BJ (cell line): ENCODE measurements around the gene PRAF2. TPM values are rescaled to one million over a fixed set of nuclear protein-coding genes. Genes with fewer than 3 reads are reported as not detected.
A peak's percentile ranks its signal among the peaks of the same experiment; 100 is the strongest.

ENCODE experiments used
- CTCF ChIA-PET: fragments of 350-600 bp; formaldehyde crosslinking; extraction: SDS; loops from one replicate; lab custom pipeline; 2021; ENCODE audit warnings: antibody characterized with exemption, inconsistent platforms; lab: Yijun Ruan, JAX
- POLR2A ChIA-PET: fragments of 300-600 bp; sonication (Branson Sonifier 250); formaldehyde crosslinking; extraction: SDS; loops from one replicate; lab custom pipeline; 2021; ENCODE audit warnings: antibody characterized with exemption; lab: Charles Lee
- DNase-seq: peaks from one replicate; pipeline ENCODE4 v3.0.0-alpha.2; 2011; ENCODE audit warnings: low read depth
- H3K27me3 ChIP-seq: 2 replicates; pipeline ENCODE4 v1.6.0; 2011; ENCODE audit warnings: low read length; ENCODE audit not compliant: control insufficient read depth, insufficient read depth
- H3K36me3 ChIP-seq: 2 replicates; pipeline ENCODE4 v1.5.1; 2011; ENCODE audit warnings: low read length; ENCODE audit not compliant: control insufficient read depth, insufficient read depth
- H3K4me3 ChIP-seq: 2 replicates; pipeline ENCODE4 v1.5.1; 2011; ENCODE audit warnings: low read depth, mild to moderate bottlenecking, control low read depth, low read length
- polyA plus RNA-seq: library from polyadenylated mRNA; depleted of rRNA; stranded (reverse); fragments of >200 nt; gene quantifications from 2 replicates; pipeline ENCODE4 v1.2.3, GENCODE V29; 2011
- TF ChIP-seq, protein P1 (sequence below): IDR thresholded peaks from 2 replicates; pipeline ENCODE4 v1.5.1; 2011; ENCODE audit warnings: low read depth, mild to moderate bottlenecking, control low read depth, inconsistent platforms, low read length, moderate library complexity; ENCODE audit not compliant: insufficient read depth

The PRAF2 gene
- polyA plus RNA-seq, 1 experiment, result 48.8 TPM

DNA sequence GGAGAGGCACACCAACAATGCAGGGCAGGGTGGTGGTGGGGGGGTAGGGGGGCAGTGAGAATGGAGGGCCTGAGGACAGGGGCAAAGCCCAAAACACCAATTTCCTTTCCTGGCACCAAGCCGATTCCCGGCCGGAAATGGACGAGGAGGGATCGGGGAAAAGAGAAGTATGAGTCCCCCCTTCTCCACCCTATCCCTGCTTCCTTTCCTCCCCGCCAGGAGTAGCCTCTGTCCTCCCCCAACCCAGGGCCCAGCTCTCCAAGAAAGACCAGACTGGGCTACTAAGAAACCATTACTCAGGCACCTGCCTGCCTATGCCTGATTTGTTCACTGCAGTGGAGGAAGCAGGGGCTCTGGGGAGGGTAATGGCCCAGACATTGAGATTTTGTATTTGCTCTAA, 14.6 kb downstream of the PRAF2 start:
- POLR2A ChIA-PET, result no interaction called here
- Histone ChIP-seq H3K27me3 (no peaks in the 10 kb centered on the region), H3K36me3 (no peaks in the 10 kb centered on the region), H3K4me3 (no peak overlapping the region)
- DNase-seq, result no peak
- TF ChIP-seq, protein P1, sequence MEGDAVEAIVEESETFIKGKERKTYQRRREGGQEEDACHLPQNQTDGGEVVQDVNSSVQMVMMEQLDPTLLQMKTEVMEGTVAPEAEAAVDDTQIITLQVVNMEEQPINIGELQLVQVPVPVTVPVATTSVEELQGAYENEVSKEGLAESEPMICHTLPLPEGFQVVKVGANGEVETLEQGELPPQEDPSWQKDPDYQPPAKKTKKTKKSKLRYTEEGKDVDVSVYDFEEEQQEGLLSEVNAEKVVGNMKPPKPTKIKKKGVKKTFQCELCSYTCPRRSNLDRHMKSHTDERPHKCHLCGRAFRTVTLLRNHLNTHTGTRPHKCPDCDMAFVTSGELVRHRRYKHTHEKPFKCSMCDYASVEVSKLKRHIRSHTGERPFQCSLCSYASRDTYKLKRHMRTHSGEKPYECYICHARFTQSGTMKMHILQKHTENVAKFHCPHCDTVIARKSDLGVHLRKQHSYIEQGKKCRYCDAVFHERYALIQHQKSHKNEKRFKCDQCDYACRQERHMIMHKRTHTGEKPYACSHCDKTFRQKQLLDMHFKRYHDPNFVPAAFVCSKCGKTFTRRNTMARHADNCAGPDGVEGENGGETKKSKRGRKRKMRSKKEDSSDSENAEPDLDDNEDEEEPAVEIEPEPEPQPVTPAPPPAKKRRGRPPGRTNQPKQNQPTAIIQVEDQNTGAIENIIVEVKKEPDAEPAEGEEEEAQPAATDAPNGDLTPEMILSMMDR, result no peak
- CTCF ChIA-PET, result no interaction called here

DNA sequence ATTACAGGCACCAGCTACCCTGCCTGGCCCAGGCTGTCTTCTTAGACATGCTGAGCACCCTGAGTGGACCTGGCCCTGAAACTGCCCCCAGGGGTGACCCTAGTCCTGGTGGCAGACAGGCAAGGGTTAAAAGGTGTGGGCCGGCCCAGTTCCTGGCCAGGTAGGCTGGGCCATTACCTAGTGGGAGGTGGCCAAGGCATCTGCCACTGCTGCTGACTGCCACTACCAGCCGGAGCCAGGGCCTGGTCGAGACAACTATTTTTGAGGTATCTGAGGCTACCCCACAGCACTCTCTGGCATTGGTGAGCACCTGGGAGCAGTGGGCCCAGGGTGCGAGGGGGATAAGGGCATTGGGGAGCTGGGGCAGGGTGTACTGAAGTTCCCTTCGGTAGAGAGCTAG, 15.0 kb downstream of the PRAF2 start, which contains the start of gene CCDC120:
Gene CCDC120 (plus strand): TSS at position 206 of the 400 bp plus-strand sequence. CDS start 3,043 bp downstream, outside the sequence.
- Histone ChIP-seq H3K4me3 (no peak within 1 kb of the TSS), H3K36me3 (no peaks in the 10 kb centered on the region), H3K27me3 (no peaks in the 10 kb centered on the region)
- TF ChIP-seq, protein P1, result no peak
- ChIA-PET CTCF (no interaction called here), POLR2A (no interaction called here)
- DNase-seq, result no peak

DNA sequence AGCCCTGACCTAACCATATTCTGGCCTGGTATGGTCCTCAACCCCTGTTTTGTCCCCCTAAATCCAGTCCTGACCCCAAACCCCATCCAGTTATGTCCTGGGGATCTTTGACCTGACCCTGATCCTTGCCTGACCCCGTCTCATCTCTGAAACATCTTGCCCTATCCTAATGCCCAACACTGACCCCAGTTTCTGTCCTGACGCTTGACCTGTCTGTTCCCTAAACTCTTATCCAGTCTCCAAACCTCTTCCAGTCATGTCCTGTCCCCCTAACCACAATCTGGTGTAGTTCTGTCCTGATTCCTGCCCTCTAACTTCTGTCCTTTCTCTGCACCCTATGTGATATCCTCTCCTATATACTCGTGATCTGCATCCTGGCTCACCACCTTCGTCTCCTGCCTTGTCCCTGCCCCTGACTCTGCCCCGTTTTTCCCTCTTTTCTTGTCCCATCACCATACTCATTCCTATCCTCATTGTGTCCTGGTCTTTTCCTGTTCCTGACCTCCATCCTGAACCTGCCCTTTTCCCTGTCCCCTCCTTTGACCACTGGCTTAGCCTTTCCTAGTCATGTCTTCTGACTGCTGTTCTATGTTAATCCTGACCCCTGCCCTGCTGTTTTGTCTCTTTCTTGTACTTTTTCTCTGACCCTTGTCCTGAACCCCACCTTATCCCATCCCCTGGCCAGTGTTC, 19.6 kb downstream of the PRAF2 start:
- Histone ChIP-seq H3K36me3 (no peaks in the 10 kb centered on the region), H3K4me3 (peak overlapping the region; percentile 57), H3K27me3 (no peaks in the 10 kb centered on the region)
- CTCF ChIA-PET, result no interaction called here
- POLR2A ChIA-PET, result no interaction called here
- no peak for DNase-seq
- TF ChIP-seq, protein P1, result no peak

DNA sequence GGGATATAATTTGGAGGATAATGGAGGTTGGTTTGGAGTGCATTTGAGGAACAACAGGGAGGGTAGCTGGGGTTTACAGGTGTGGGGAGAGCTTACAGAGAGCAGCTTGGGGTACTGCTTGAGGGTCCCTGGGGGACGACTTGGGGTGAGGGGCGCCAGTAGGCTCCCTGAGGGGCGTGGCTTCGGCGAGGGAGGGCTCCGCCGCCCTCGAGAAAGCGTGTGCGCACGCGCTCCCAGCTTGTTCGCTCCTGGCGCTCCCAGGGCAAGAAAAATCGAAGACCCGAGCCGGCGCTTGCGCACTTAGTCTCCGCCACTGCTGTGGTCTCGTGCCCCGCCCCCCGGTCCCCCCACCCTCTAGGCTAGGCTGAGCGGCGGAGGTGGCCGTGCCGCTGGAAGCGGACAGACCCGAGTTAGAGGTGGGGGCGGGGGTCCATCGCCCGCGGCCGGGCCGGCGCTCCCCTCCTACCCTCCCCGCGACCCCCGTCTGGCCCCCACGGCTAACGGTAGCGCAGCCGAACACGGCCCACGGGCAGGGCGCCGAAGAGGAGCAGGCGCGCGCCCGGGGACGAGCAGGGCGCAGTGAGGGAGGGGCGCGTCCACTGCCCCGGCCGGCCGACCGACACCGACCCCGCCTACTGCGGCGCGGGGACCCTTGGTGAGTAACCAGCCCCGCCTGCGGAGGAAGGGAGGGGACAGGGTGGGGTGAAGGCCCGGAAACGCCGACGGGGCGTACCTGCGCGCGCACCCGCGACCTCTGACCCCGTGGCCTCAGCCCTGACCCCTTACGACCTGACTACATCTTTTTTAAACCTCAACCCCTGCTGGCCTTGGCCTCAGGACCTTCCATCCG, 20.4 kb downstream of the PRAF2 start:
- TF ChIP-seq, protein P1, result no peak
- H3K4me3 ChIP-seq, result peak overlapping the region; percentile 57
- CTCF ChIA-PET, result interaction anchor here (0.9 kb wide), 1 partner anchor 10 kb away, joined by 5 read pairs; no protein-coding TSS in a partner anchor
- H3K27me3 ChIP-seq, result no peaks in the 10 kb centered on the region
- no peak for DNase-seq
- POLR2A ChIA-PET, result no interaction called here
- no peaks in the 10 kb centered on the region for H3K36me3 ChIP-seq

DNA sequence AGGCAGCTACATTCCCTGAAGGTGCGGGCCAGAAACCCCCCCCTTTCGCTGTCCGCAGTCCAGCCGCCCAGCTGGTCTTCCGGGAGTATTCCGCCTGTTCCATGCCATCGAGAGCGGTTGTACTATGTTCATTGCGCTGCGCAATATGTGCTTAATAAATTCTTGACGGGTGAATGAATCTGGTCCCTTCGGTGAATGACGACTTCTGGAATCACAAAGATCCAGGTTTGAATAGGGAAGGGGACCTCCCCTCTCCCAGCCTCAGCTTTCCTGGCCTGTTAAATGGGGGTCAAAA, 29.9 kb downstream of the PRAF2 start:
- ChIA-PET CTCF (interaction anchor here (0.7 to 1.5 kb wide), 3 partner anchors 9 to 146 kb away, joined by 3 to 5 read pairs (median 3); partner anchors contain the start of genes PQBP1 and TIMM17B), POLR2A (no interaction called here)
- 0 out of 2 replicates have a peak overlapping the region, but pooled peaks have one; percentile 9 for H3K4me3 ChIP-seq
- H3K27me3 ChIP-seq, result no peaks in the 10 kb centered on the region
- TF ChIP-seq, protein P1, result no peak
- H3K36me3 ChIP-seq, result peaks cover 7% of the 10 kb centered on the region
- no peak for DNase-seq
